Measurements from ENCODE around the gene CCL4L2.
"Not testable (repeated sequence)": the region's sequence is repeated elsewhere in the genome, so short reads cannot be mapped to it uniquely, and the experiment has no call there.

The CCL4L2 gene

DNA sequence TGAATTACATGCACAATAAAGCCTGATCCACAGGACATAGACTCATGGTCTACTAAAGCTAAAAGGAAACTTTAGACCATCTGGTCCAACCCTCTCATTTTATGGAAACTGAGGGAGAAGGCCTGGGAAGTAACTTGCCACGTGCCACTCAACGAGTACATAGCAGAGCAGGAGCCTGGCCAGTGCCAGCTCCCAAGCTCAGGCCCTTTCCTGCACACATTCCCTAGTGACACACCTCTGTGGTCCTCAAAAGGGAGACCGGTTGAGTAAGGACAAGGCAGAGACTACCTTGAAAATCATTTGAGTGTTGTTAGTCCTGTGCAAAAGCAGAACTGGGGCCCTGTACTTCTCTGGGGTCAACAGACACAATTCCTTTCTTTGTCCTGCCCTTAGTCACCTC is 2.8 kb downstream of the CCL4L2 start (continued):
- no peak for TF ChIP-seq PRDM2 (tag by site-specific recombination; IDR thresholded peaks at IDR 0.05; ENCODE audit: borderline replicate concordance)

GRCh38 chr17:36214918-36215317 is 4.1 kb downstream of the CCL4L2 start:
- Histone ChIP-seq H3K27ac (ENCODE audit: extremely low read depth, low read depth, low read length) (no peak overlapping the region), H3K9me3 (ENCODE audit: control insufficient read depth, insufficient read depth, low read depth, low read length) (no peaks in the 10 kb centered on the region), H3K4me3 (ENCODE audit: low read depth, low read length) (no peak overlapping the region), H3K36me3 (ENCODE audit: control insufficient read depth in 2 of 2, insufficient read depth in 1 of 2, low read length in 2 of 2) (no peaks in the 10 kb centered on the region), H3K4me1 (ENCODE audit: control insufficient read depth, insufficient read depth, low read length) (no peaks in the 10 kb centered on the region)
- POLR2A ChIA-PET = no interaction called here
- TF ChIP-seq ZNF692 (tag by site-specific recombination; IDR thresholded peaks at IDR 0.05) (no peak), ZBTB10 (tag by site-specific recombination; IDR thresholded peaks at IDR 0.05) (no peak), ZNF449 (tag by site-specific recombination; IDR thresholded peaks at IDR 0.05) (no peak), ZNF660 (tag by site-specific recombination; IDR thresholded peaks at IDR 0.05) (no peak), ZXDB (tag by site-specific recombination; IDR thresholded peaks at IDR 0.05) (no peak), ZNF830 (tag by site-specific recombination; IDR thresholded peaks at IDR 0.05; ENCODE audit: low read depth) (no peak), ZNF610 (tag by site-specific recombination; IDR thresholded peaks at IDR 0.05; ENCODE audit: borderline replicate concordance) (no peak), MEIS1 (CRISPR knock-in tag; IDR thresholded peaks at IDR 0.05; ENCODE audit: borderline replicate concordance) (no peak), ZNF266 (tag by site-specific recombination; IDR thresholded peaks at IDR 0.05; ENCODE audit: low read depth) (no peak), ZNF664 (tag by site-specific recombination; IDR thresholded peaks at IDR 0.05) (no peak), ZNF558 (tag by site-specific recombination; IDR thresholded peaks at IDR 0.05) (no peak), ZNF514 (tag by site-specific recombination; IDR thresholded peaks at IDR 0.05) (no peak), ZNF843 (tag by site-specific recombination; IDR thresholded peaks at IDR 0.05) (no peak), ZNF48 (tag by site-specific recombination; IDR thresholded peaks at IDR 0.05) (no peak), ZNF114 (tag by site-specific recombination; IDR thresholded peaks at IDR 0.05) (no peak)
- TF ChIP-seq, protein P1, sequence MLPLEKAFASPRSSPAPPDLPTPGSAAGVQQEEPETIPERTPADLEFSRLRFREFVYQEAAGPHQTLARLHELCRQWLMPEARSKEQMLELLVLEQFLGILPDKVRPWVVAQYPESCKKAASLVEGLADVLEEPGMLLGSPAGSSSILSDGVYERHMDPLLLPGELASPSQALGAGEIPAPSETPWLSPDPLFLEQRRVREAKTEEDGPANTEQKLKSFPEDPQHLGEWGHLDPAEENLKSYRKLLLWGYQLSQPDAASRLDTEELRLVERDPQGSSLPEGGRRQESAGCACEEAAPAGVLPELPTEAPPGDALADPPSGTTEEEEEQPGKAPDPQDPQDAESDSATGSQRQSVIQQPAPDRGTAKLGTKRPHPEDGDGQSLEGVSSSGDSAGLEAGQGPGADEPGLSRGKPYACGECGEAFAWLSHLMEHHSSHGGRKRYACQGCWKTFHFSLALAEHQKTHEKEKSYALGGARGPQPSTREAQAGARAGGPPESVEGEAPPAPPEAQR (tag by site-specific recombination; IDR thresholded peaks at IDR 0.05) = no peak
- CTCF ChIA-PET = no interaction called here

DNA sequence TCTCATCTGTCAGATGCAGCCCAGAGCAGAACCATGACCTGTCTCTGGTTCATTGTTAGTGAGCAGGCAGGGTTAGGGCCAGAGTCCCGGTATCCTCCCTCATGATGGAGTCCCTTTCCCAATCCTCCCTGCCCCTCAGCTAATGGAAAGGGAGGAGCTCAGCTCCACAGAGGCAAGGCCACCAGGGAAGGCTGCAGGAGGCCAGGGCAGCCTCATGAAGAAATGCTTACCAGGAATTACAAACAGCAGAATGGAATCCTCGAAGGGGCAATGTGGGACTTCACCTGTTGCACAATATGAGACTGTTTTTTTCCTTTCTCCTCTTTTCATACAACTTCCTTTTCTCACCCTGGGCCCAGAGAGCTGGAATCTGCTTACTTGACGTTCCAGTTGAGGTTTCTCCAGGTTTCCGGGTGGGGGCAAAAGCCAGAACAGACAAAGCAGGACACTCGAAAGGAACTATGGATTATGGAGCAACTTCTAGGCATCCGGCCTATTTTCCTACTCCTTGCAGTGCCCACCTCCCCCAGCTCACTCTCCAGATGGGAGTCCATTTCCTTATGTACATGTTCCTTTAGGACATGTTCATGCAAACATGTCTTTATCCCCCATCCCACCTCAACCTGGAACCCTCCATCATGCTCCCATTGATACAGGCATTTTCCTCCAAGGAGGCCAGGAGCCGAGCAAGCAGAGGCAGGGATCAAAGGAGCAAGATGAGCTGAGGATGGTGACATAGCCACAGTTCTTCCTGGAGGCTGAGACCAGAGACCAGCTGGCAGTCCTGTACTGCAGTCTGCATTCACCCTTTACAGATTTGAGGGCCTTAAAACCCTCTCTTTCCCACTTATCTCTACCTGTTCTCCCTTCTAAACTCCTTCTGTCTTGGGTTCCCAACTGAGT is 4.8 kb downstream of the CCL4L2 start:
- H3K4me3 ChIP-seq (ENCODE audit: low read depth, low read length); CTCF ChIA-PET; H3K36me3 ChIP-seq (ENCODE audit: control insufficient read depth in 2 of 2, insufficient read depth in 1 of 2, low read length in 2 of 2); H3K9me3 ChIP-seq (ENCODE audit: control insufficient read depth, insufficient read depth, low read depth, low read length); POLR2A ChIA-PET; H3K4me1 ChIP-seq (ENCODE audit: control insufficient read depth, insufficient read depth, low read length); H3K27ac ChIP-seq (ENCODE audit: extremely low read depth, low read depth, low read length): not testable (repeated sequence)

All from HEK293 (cell line).